Cardiac fibroblast (primary cell): ENCODE measurements around the gene IRF2BPL.
A peak's percentile ranks its signal among the peaks of the same experiment; 100 is the strongest.

ENCODE experiments used
- DNase-seq, 2 donors: peaks; one replicate each; pipeline versions ENCODE4 v3.0.0 to v3.0.0-alpha.2; 2010; ENCODE audit warnings: low read depth in 2 of 2
- H3K4me3 ChIP-seq, 2 donors: replicated peaks in 1 of 2; 1 replicate in 1 of 2; 2 replicates in 1 of 2; pipeline ENCODE4 v1.5.1; 2011; ENCODE audit warnings: low read depth in 2 of 2, low read length in 2 of 2, mild to moderate bottlenecking in 2 of 2, moderate library complexity in 1 of 2
- TF ChIP-seq, protein P1 (sequence below): IDR thresholded peaks from one replicate; pipeline ENCODE4 v1.5.1; 2011; ENCODE audit warnings: low read depth, mild to moderate bottlenecking, low read length, inconsistent platforms

The IRF2BPL gene

DNA sequence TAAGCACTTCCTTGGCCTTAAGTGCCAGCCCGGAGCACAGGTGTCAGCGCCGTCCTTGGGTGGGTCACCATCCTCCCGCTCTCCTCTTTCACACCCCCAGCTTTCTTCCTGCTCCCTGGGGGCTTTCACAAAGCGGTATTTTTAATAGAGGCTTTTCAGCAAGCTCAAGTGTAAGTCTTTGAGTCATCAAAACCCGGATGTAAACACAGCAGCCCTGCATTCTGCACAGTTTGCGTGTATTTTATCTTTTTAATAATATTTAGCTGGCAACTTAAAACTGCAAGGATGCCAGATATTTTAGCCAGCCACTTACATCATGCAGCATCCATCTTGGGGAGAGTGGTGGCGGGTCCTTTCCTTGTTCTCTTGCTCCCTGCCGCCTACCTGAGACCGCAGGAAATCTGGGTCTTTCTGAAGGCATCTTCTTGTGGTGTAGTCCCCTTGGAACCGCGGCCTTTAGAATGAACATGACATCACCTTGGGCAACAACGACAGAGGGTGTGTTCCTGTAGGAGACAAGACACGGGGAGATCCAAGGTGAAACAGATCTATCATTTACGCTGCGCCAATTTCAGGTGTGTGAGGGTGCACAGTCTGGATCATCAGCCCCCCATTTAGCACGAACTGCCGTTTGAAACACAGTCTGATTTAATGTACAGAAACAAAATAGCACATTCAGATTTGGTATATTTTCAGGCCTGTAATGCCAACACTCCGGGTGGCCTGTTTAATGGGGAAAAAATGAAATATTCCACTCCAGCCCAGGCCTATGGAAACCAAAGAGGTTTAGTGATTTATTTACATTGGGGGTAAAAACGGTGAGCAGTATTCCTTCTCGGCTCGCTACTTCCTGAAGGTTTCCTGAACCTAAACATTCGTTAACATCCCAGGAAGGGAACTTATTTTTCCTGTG lies 12.5 kb upstream of the IRF2BPL start:
- peak overlapping the region; percentile 19 to 37 for H3K4me3 ChIP-seq
- TF ChIP-seq, protein P1, sequence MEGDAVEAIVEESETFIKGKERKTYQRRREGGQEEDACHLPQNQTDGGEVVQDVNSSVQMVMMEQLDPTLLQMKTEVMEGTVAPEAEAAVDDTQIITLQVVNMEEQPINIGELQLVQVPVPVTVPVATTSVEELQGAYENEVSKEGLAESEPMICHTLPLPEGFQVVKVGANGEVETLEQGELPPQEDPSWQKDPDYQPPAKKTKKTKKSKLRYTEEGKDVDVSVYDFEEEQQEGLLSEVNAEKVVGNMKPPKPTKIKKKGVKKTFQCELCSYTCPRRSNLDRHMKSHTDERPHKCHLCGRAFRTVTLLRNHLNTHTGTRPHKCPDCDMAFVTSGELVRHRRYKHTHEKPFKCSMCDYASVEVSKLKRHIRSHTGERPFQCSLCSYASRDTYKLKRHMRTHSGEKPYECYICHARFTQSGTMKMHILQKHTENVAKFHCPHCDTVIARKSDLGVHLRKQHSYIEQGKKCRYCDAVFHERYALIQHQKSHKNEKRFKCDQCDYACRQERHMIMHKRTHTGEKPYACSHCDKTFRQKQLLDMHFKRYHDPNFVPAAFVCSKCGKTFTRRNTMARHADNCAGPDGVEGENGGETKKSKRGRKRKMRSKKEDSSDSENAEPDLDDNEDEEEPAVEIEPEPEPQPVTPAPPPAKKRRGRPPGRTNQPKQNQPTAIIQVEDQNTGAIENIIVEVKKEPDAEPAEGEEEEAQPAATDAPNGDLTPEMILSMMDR: no peak
- peak; percentile 95 to 96 for DNase-seq

- TF ChIP-seq, protein P1: no peak
- DNase-seq: peak; percentile 99 to 100
These were observed 11.7 kb upstream of the IRF2BPL start for GRCh38 chr14:77040059-77040740.

DNA sequence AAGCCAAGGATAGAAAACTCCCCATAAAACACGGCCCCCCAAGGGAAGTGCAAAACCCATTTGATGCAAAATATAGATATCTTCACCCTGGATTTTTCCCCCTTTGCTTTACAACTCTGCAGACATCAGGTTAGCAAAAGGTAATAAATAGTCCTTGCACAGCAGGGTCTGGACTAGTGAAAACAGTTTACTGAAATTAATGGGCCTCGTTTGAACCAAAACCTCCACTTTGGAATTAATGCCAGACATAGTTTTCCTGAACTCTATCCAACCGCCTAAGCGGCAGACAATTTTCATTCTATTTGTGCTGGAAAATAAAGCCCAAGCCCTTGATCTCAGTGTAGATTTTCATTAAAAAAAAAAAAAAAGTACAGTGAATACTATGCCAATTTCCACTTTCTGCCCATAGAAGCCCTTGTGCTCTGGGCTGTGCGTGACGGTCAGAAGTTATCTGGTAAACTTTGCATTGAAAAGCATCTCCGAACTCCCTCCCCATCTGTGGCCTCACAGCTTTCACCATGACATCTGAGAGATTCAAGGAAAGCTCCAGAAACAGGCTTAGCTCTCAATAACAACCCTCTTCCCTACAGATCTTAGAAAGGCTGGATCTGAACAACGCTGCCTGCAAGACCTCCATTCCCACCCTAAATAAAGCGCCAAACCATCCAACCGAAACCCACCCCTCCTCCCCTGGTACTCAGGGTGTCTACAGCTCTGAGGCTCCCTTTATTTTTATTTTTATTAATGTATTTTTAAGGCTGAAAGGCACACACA lies 11.0 kb upstream of the IRF2BPL start:
- DNase-seq: peak; percentile 58 to 76
- TF ChIP-seq, protein P1: no peak
- peak overlapping the region in 1 of 2 donors; percentile 30 for H3K4me3 ChIP-seq

More at GRCh38 chr14:77040059-77040740, 11.7 kb upstream of the IRF2BPL start:
- peak overlapping the region; percentile 19 to 37 for H3K4me3 ChIP-seq

DNA sequence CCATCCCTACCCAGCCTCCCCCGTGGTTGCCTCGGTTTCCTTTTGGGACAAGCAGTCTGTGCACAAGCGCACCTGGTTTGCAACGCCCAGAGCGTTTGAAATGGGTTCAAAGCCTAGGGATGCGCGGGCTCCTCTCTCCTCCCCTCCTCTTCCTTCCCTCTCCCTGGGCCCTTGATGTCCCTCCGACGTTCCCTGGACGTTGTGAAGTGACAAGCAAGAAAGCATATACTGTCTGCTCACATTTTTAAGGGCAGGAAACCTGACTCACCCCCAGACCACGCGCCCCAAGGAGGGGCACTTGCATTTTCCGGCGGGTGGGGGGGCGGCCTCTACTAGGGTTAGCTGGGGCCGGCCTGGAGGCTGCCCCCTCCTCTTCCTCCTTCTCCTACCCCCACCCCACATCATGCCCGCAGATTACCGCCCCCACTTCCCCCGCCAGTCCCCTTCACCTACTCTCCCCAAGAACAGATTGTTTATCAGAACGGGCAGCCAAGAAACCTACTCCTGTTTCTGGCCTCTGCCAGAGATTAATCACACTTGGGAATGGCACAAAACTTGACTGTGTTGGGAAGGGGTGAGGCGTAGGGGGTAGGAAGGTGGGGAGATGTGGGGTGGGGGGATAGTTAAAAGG lies 9.5 kb upstream of the IRF2BPL start:
- DNase-seq: peak in 1 of 2 donors; percentile 57
- H3K4me3 ChIP-seq: no peak overlapping the region
- TF ChIP-seq, protein P1: no peak

DNA sequence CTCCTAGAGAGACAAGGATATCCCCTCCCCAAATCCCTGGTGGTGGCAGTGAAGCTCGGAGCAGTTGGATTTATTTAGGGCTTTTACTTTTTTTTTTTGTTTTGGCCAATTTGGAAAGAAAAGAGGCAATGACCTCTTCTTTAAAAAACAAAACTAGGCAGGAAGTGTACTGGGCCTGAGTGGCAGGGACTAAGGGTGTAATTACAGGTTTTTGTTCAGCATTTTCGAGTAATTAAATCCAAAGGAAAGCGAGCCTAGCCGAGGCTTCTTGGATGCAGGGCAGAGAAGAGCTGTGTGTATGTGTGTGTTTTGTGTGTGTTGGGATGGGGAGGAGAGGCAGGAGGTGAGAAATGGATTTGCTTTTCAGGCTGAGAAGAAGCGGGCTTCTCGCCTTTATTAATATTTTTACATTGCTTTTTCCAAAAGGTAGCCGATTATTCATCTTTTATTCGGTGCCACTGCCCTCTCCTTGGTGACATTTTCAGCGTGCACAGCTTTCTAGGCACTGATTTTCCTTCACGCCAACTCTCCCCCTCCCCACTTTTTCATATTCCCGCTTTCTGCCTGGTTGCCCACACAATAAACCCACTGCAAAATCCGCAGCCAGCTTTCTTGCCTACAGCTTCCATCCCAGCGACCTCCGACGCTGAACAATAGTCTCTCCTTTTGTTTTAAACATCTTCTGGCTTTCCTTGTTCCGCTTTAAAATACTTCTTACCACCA lies 8.9 kb upstream of the IRF2BPL start:
- no peak for DNase-seq
- no peak overlapping the region for H3K4me3 ChIP-seq
- TF ChIP-seq, protein P1: no peak
